A549 (cell line): ENCODE data around the gene S100A1. TPM values are rescaled to one million over a fixed set of nuclear protein-coding genes. Genes with fewer than 3 reads are reported as not detected.

Experiments used
- ATAC-seq, 2 experiments: fragments of 200-7000 bp in 1 of 2; fragments of >200 bp in 1 of 2; cut with Nextera tagmentation in 1 of 2; cut with Tn5 transposase in 1 of 2; 3 replicates each; pipeline versions ENCODE4 v1.8.0 to v1.9.1; 2018 to 2020; ENCODE audit warnings: mild to moderate bottlenecking in 1 of 2, moderate library complexity in 1 of 2
- CTCF ChIA-PET: fragments of 300-600 bp; sonication (Branson Sonifier 250); formaldehyde crosslinking; extraction: SDS; loops from one replicate; lab custom pipeline; 2021; ENCODE audit warnings: antibody characterized with exemption, inconsistent platforms; lab: Yijun Ruan, JAX
- POLR2A ChIA-PET: fragments of 350-600 bp; formaldehyde crosslinking; extraction: SDS; loops from one replicate; lab custom pipeline; 2021; ENCODE audit warnings: antibody characterized with exemption, inconsistent platforms; lab: Yijun Ruan, JAX
- DNase-seq, 2 experiments: peaks; one replicate each; pipeline versions ENCODE4 v3.0.0 to v3.0.0-alpha.2; 2011 to 2016; ENCODE audit warnings: low read depth in 1 of 2, low spot score in 1 of 2
- FAIRE-seq: peaks from 2 replicates; lab custom pipeline; 2011; peaks lifted over from hg19 to GRCh38; lab: Jason Lieb, UNC
- H3K27ac ChIP-seq, 2 experiments: fragments of >200 bp; sonication (Bioruptor Twin); formaldehyde crosslinking; 3 replicates each; pipeline ENCODE4 v1.5.1; 2016 to 2017
- H3K4me1 ChIP-seq: fragments of >200 bp; sonication (Bioruptor Twin); formaldehyde crosslinking; 3 replicates; pipeline ENCODE4 v1.6.1; 2016
- H3K4me2 ChIP-seq: fragments of >200 bp; sonication (Bioruptor Twin); formaldehyde crosslinking; 3 replicates; pipeline ENCODE4 v1.6.1; 2016
- H3K4me3 ChIP-seq: fragments of >200 bp; sonication (Bioruptor Twin); formaldehyde crosslinking; 3 replicates; pipeline ENCODE4 v1.5.1; 2016
- H3K9me3 ChIP-seq: fragments of >200 bp; sonication (Bioruptor Twin); formaldehyde crosslinking; 3 replicates; pipeline ENCODE4 v1.6.1; 2016
- ATOH8 ChIP-seq: fragments of 250-450 bp; sonication (Bioruptor Pico); IDR thresholded peaks from 2 replicates; pipeline ENCODE4 v1.5.0; 2020; ENCODE audit warnings: low read depth, mild to moderate bottlenecking, moderate library complexity
- BCL3 ChIP-seq: fragments of >200 bp; sonication (Bioruptor Twin); formaldehyde crosslinking; IDR thresholded peaks from 3 replicates; pipeline ENCODE4 v1.6.1; 2016
- CBX2 ChIP-seq: fragments of 200-600 bp; sonication (generic); IDR thresholded peaks from 2 replicates; pipeline ENCODE4 v1.6.1; 2016; ENCODE audit warnings: low read depth, mild to moderate bottlenecking, borderline replicate concordance
- CHD4 ChIP-seq: fragments of 200-600 bp; sonication (generic); IDR thresholded peaks from 2 replicates; pipeline ENCODE4 v1.6.1; 2016; ENCODE audit warnings: antibody characterized with exemption, mild to moderate bottlenecking, borderline replicate concordance
- CTCF ChIP-seq: fragments of >200 bp; sonication (Bioruptor Twin); formaldehyde crosslinking; IDR thresholded peaks from 3 replicates; pipeline ENCODE4 v1.5.1; 2016
- E2F6 ChIP-seq: IDR thresholded peaks from 2 replicates; pipeline ENCODE4 v1.6.1; 2012; ENCODE audit warnings: low read depth, borderline replicate concordance
- EHF ChIP-seq: fragments of 250-450 bp; sonication (Bioruptor Pico); IDR thresholded peaks from 2 replicates; pipeline ENCODE4 v1.5.0; 2020; ENCODE audit warnings: mild to moderate bottlenecking
- EHMT2 ChIP-seq: fragments of 200-600 bp; sonication (generic); IDR thresholded peaks from 2 replicates; pipeline ENCODE4 v1.6.1; 2016; ENCODE audit warnings: antibody characterized with exemption, low read depth, mild to moderate bottlenecking, moderate library complexity
- ELK1 ChIP-seq: fragments of 150-350 bp; IDR thresholded peaks from 2 replicates; pipeline ENCODE4 v1.6.1; 2014; ENCODE audit warnings: low read depth, mild to moderate bottlenecking, low read length
- ESRRA ChIP-seq: fragments of 150-350 bp; IDR thresholded peaks from 2 replicates; pipeline ENCODE4 v1.6.1; 2014; ENCODE audit warnings: mild to moderate bottlenecking, low read length, borderline replicate concordance
- FOSB ChIP-seq: fragments of 250-450 bp; sonication (Bioruptor Pico); IDR thresholded peaks from 2 replicates; pipeline ENCODE4 v1.5.0; 2020; ENCODE audit warnings: mild to moderate bottlenecking, moderate library complexity
- GATA3 ChIP-seq: IDR thresholded peaks from 2 replicates; pipeline ENCODE4 v1.6.1; 2012; ENCODE audit warnings: borderline replicate concordance
- HDAC2 ChIP-seq: fragments of 200-600 bp; sonication (generic); IDR thresholded peaks from 2 replicates; pipeline ENCODE4 v1.6.1; 2016
- HOXB13 ChIP-seq: fragments of 250-450 bp; sonication (Bioruptor Pico); IDR thresholded peaks from 2 replicates; pipeline ENCODE4 v1.5.0; 2020; ENCODE audit warnings: low read depth, mild to moderate bottlenecking, moderate library complexity
- HOXB5 ChIP-seq: fragments of 250-450 bp; sonication (Bioruptor Pico); IDR thresholded peaks from 2 replicates; pipeline ENCODE4 v1.5.0; 2020; ENCODE audit warnings: mild to moderate bottlenecking, moderate library complexity
- KDM1A ChIP-seq: fragments of 200-600 bp; sonication (generic); IDR thresholded peaks from 2 replicates; pipeline ENCODE4 v1.6.1; 2016; ENCODE audit warnings: low read depth, mild to moderate bottlenecking
- MAX ChIP-seq: IDR thresholded peaks from 2 replicates; pipeline ENCODE4 v1.6.1; 2012
- MAZ ChIP-seq: fragments of 150-350 bp; IDR thresholded peaks from 2 replicates; pipeline ENCODE4 v1.6.1; 2014; ENCODE audit warnings: antibody characterized with exemption, low read depth, low read length, borderline replicate concordance
- NFE2L2 ChIP-seq: fragments of 150-350 bp; conservative IDR thresholded peaks from 2 replicates; pipeline ENCODE4 v1.6.1; 2014; ENCODE audit warnings: low read length
- RAD21 ChIP-seq, 2 experiments: fragments of >200 bp in 1 of 2; sonication (Bioruptor Twin) in 1 of 2; formaldehyde crosslinking in 1 of 2; IDR thresholded peaks in 1 of 2; conservative IDR thresholded peaks in 1 of 2; 2 replicates in 1 of 2; 3 replicates in 1 of 2; pipeline ENCODE4 v1.6.1; 2012 to 2018; ENCODE audit warnings: inconsistent platforms in 1 of 2
- SMC3 ChIP-seq: fragments of >200 bp; sonication (Bioruptor Twin); formaldehyde crosslinking; IDR thresholded peaks from 3 replicates; pipeline ENCODE4 v1.6.1; 2018; ENCODE audit warnings: inconsistent platforms
- SREBF2 ChIP-seq: fragments of 450-650 bp; IDR thresholded peaks from 2 replicates; pipeline ENCODE4 v1.6.1; 2014; ENCODE audit warnings: mild to moderate bottlenecking, moderate library complexity
- ZFP36 ChIP-seq: fragments of 450-650 bp; IDR thresholded peaks from 2 replicates; pipeline ENCODE4 v1.6.1; 2014; ENCODE audit warnings: borderline replicate concordance; ENCODE audit not compliant: partially characterized antibody
- ZNF302 ChIP-seq: fragments of 250-450 bp; sonication (Bioruptor Pico); IDR thresholded peaks from 2 replicates; pipeline ENCODE4 v1.9.0; 2021; ENCODE audit warnings: inconsistent platforms, mild to moderate bottlenecking, moderate library complexity
- WGBS: methylation state at CpG from one replicate; pipeline ENCODE4 v1.1.6; 2017; ENCODE audit errors: missing lambda C conversion rate; 5-methylcytosine and 5-hydroxymethylcytosine counted together
- polyA plus RNA-seq, 4 experiments: library from polyadenylated mRNA; depleted of rRNA in 3 of 4; stranded (reverse); fragments of >200 nt; fragmentation: RNase III in 1 of 4; extraction: RNeasy Plus Mini Kit Qiagen cat#74134 plus additional on column Dnase treatment in 1 of 4; gene quantifications; 2 replicates in 3 of 4; 3 replicates in 1 of 4; pipeline ENCODE4 v1.2.3, GENCODE V29; 2011 to 2017

Gene S100A1
- polyA plus RNA-seq, 2 of the 4 experiments (the other 2 are of a cell fraction) = 0.59 to 0.97 TPM

GRCh38 chr1:153677718-153678518, 49.7 kb downstream of the S100A1 start:
- peak overlapping the region; percentile 96 for H3K4me2 ChIP-seq
- H3K4me1 ChIP-seq = peaks cover 11% of the 10 kb centered on the region; the same call in 2 of the 3 replicates
- 10% methylated on average over 29 of the region's 29 CpGs for WGBS
- H3K9me3 ChIP-seq = no peaks in the 10 kb centered on the region
- H3K4me3 ChIP-seq = peak overlapping the region; percentile 48
- DNase-seq (peak; percentile 68 to 69), FAIRE-seq (peak; percentile 76), ATAC-seq (peak; percentile 65 to 79; a peak in 5 of 6 replicates)
- peak overlapping the region in 1 of 2 experiments; percentile 81; a peak in 5 of 6 replicates for H3K27ac ChIP-seq
- CTCF ChIA-PET = interaction anchor here (0.6 to 9.1 kb wide), 53 partner anchors 9 to 353 kb away, joined by 3 to 130 read pairs (median 5); partner anchors contain the start of genes CREB3L4, DENND4B, INTS3 and JTB
- TF ChIP-seq MAX (no peak), MAZ (no peak), RAD21 (conservative IDR thresholded peaks at IDR 0.05 in 1 of 2, IDR thresholded peaks at IDR 0.05 in 1 of 2) (peak; percentile 95), HOXB5 (CRISPR knock-in tag) (no peak), FOSB (no peak), KDM1A (no peak), BCL3 (no peak), ESRRA (no peak), SREBF2 (no peak), ATOH8 (no peak), SMC3 (peak; percentile 88), CHD4 (no peak), HOXB13 (CRISPR knock-in tag) (no peak), CBX2 (no peak), GATA3 (no peak), ZFP36 (no peak), HDAC2 (no peak), CTCF (peak; percentile 94), NFE2L2 (no peak)
- POLR2A ChIA-PET = interaction anchor here (0.6 to 0.9 kb wide), 2 partner anchors 50 to 312 kb away, joined by 3 to 5 read pairs; partner anchors contain the start of gene INTS3

GRCh38 chr1:153678519-153679336, 50.5 kb downstream of the S100A1 start, which contains the start of gene NPR1:
Gene NPR1 (plus strand): TSS chr1:153678688. CDS start chr1:153679109, 421 bp downstream.
- FAIRE-seq = no peak

More at GRCh38 chr1:153678519-153679336, 50.5 kb downstream of the S100A1 start, which contains the start of gene NPR1:
- ChIA-PET CTCF (interaction anchor here (0.6 to 9.1 kb wide), 34 partner anchors 8 to 353 kb away, joined by 3 to 130 read pairs (median 7); partner anchors contain the start of genes DENND4B, RAB13, RPS27 and SLC27A3), POLR2A (interaction anchor here (0.6 to 0.9 kb wide), 2 partner anchors 49 to 312 kb away, joined by 3 to 5 read pairs; partner anchors contain the start of gene INTS3)
- Histone ChIP-seq H3K4me1 (peaks cover 13% of the 10 kb centered on the region; the same call in 2 of the 3 replicates), H3K4me2 (peak within 1 kb of the TSS; percentile 96), H3K9me3 (no peaks in the 10 kb centered on the region), H3K4me3 (peak within 1 kb of the TSS; percentile 48), H3K27ac (peak within 1 kb of the TSS; percentile 48 to 81; a peak in 5 of 6 replicates)
- TF ChIP-seq EHMT2 (no peak), ZNF302 (CRISPR knock-in tag) (no peak), MAX (peak; percentile 71), ELK1 (no peak), E2F6 (peak; percentile 45; the same call in 1 of the 2 replicates), EHF (CRISPR knock-in tag) (no peak), HDAC2 (0 out of 2 replicates have a peak, but pooled peaks have one; percentile 64)
- 2% methylated on average over 37 of the region's 78 CpGs for WGBS
- DNase-seq (peak; percentile 48 to 53), ATAC-seq (peak; percentile 73 to 80)
